GM23338 (cell line): ENCODE data around the gene C1orf21. TPM values are rescaled to one million over a fixed set of nuclear protein-coding genes. Genes with fewer than 3 reads are reported as not detected.

Experiments used
- ATAC-seq: fragments of 200-7000 bp; cut with Tn5 transposase; 3 replicates; pipeline ENCODE4 v1.9.1; 2020
- DNase-seq: peaks from one replicate; pipeline ENCODE4 v3.0.0-alpha.2; 2015; ENCODE audit warnings: low spot score
- H2AFZ ChIP-seq: fragments of 200-600 bp; sonication (generic); 2 replicates; pipeline ENCODE4 v1.8.0; 2016; ENCODE audit warnings: antibody characterized with exemption, mild to moderate bottlenecking, moderate library complexity
- H3F3A ChIP-seq: fragments of 200-600 bp; sonication (generic); replicated peaks from 2 replicates; pipeline ENCODE4 v1.8.0; 2017; ENCODE audit warnings: antibody characterized with exemption, mixed run types, low read depth
- H3K27ac ChIP-seq: fragments of 200-600 bp; sonication (generic); 2 replicates; pipeline ENCODE4 v1.6.1; 2016; ENCODE audit warnings: low read depth
- H3K27me3 ChIP-seq: fragments of 200-600 bp; sonication (generic); 2 replicates; pipeline ENCODE4 v1.8.0; 2016; ENCODE audit warnings: mild to moderate bottlenecking, mixed run types, moderate library complexity; ENCODE audit not compliant: insufficient read depth
- H3K36me3 ChIP-seq: fragments of 200-600 bp; sonication (generic); 2 replicates; pipeline ENCODE4 v1.8.0; 2016; ENCODE audit warnings: mild to moderate bottlenecking; ENCODE audit not compliant: insufficient read depth
- H3K4me1 ChIP-seq: fragments of 200-600 bp; sonication (generic); 2 replicates; pipeline ENCODE4 v1.8.0; 2016; ENCODE audit warnings: mild to moderate bottlenecking, moderate library complexity; ENCODE audit not compliant: insufficient read depth
- H3K4me2 ChIP-seq: fragments of 200-600 bp; sonication (generic); 2 replicates; pipeline ENCODE4 v1.7.1; 2017; ENCODE audit warnings: mixed run types
- H3K4me3 ChIP-seq: fragments of 200-600 bp; sonication (generic); 2 replicates; pipeline ENCODE4 v1.6.1; 2016; ENCODE audit warnings: mixed run types
- H3K79me2 ChIP-seq: fragments of 200-600 bp; sonication (generic); replicated peaks from 2 replicates; pipeline ENCODE4 v1.8.0; 2017; ENCODE audit warnings: mild to moderate bottlenecking; ENCODE audit not compliant: insufficient read depth
- H3K9me2 ChIP-seq: fragments of 200-600 bp; sonication (generic); 2 replicates; pipeline ENCODE4 v1.8.0; 2017; ENCODE audit not compliant: insufficient read depth
- H4K20me1 ChIP-seq: fragments of 200-600 bp; sonication (generic); replicated peaks from 2 replicates; pipeline ENCODE4 v1.8.0; 2017; ENCODE audit warnings: mild to moderate bottlenecking; ENCODE audit not compliant: insufficient read depth
- H3K27ac Mint-ChIP-seq: 2 replicates; pipeline ENCODE4 v1.8.0; 2020; ENCODE audit warnings: inconsistent platforms, mild to moderate bottlenecking, moderate library complexity, mixed read lengths
- H3K27me3 Mint-ChIP-seq: 3 replicates; pipeline ENCODE4 v1.8.0; 2022; ENCODE audit warnings: low read depth, mild to moderate bottlenecking, moderate library complexity, mixed read lengths, inconsistent platforms; ENCODE audit not compliant: insufficient read depth, poor library complexity
- H3K36me3 Mint-ChIP-seq: 3 replicates; pipeline ENCODE4 v1.8.0; 2021; ENCODE audit warnings: low read depth, mild to moderate bottlenecking, inconsistent platforms, moderate library complexity, mixed read lengths
- H3K4me1 Mint-ChIP-seq: 3 replicates; pipeline ENCODE4 v1.8.0; 2020; ENCODE audit warnings: mild to moderate bottlenecking, inconsistent platforms, mixed read lengths
- H3K4me3 Mint-ChIP-seq: 3 replicates; pipeline ENCODE4 v1.8.0; 2021; ENCODE audit warnings: moderate library complexity, mild to moderate bottlenecking, inconsistent platforms, mixed read lengths
- H3K9me3 Mint-ChIP-seq: 3 replicates; pipeline ENCODE4 v1.8.0; 2020; ENCODE audit warnings: moderate library complexity, mild to moderate bottlenecking, inconsistent platforms, mixed read lengths
- EZH2 ChIP-seq: fragments of 200-600 bp; sonication (generic); IDR thresholded peaks from one replicate; pipeline ENCODE4 v1.8.0; 2017; ENCODE audit warnings: antibody characterized with exemption, mild to moderate bottlenecking, low read depth; ENCODE audit not compliant: unreplicated experiment
- EZH2phosphoT487 ChIP-seq: fragments of 200-600 bp; sonication (generic); IDR thresholded peaks from one replicate; pipeline ENCODE4 v1.8.1; 2018; ENCODE audit warnings: antibody characterized with exemption; ENCODE audit not compliant: unreplicated experiment
- NANOG ChIP-seq: IDR thresholded peaks from 2 replicates; pipeline ENCODE4 v1.6.1; 2016; ENCODE audit warnings: antibody characterized with exemption, borderline replicate concordance
- POLR2AphosphoS5 ChIP-seq: IDR thresholded peaks from 2 replicates; pipeline ENCODE4 v1.6.1; 2016; ENCODE audit warnings: antibody characterized with exemption, low read depth
- STAT1 ChIP-seq: IDR thresholded peaks from one replicate; pipeline ENCODE4 v1.6.1; 2016; ENCODE audit warnings: antibody characterized with exemption; ENCODE audit not compliant: unreplicated experiment
- ZNF331 ChIP-seq: fragments of 250-450 bp; sonication (Bioruptor Pico); IDR thresholded peaks from 2 replicates; pipeline ENCODE4 v1.5.0; 2020; ENCODE audit warnings: low read depth, mild to moderate bottlenecking, moderate library complexity
- polyA plus RNA-seq: library from polyadenylated mRNA; unstranded; fragments of >200 nt; fragmentation: Nextera tagmentation; extraction: Ambion mirVana; gene quantifications from 2 replicates; pipeline ENCODE4 v1.2.1, GENCODE V29; 2016
- total RNA-seq: library from RNA; depleted of rRNA; stranded (reverse); fragments of >200 nt; shearing (Covaris generic); gene quantifications from 2 replicates; pipeline ENCODE4 v1.2.3, GENCODE V29; 2014
- TF ChIP-seq, protein P1 (sequence below): fragments of 250-450 bp; sonication (Bioruptor Pico); IDR thresholded peaks from 2 replicates; pipeline ENCODE4 v1.5.0; 2020; ENCODE audit warnings: mild to moderate bottlenecking, moderate library complexity
- TF ChIP-seq, protein P2 (sequence below): IDR thresholded peaks from 2 replicates; pipeline ENCODE4 v1.6.1; 2016; ENCODE audit warnings: antibody characterized with exemption

C1orf21 gene
- total and polyA plus RNA-seq, 2 experiments from 2014 or later, result 28.0 to 40.4 TPM

DNA sequence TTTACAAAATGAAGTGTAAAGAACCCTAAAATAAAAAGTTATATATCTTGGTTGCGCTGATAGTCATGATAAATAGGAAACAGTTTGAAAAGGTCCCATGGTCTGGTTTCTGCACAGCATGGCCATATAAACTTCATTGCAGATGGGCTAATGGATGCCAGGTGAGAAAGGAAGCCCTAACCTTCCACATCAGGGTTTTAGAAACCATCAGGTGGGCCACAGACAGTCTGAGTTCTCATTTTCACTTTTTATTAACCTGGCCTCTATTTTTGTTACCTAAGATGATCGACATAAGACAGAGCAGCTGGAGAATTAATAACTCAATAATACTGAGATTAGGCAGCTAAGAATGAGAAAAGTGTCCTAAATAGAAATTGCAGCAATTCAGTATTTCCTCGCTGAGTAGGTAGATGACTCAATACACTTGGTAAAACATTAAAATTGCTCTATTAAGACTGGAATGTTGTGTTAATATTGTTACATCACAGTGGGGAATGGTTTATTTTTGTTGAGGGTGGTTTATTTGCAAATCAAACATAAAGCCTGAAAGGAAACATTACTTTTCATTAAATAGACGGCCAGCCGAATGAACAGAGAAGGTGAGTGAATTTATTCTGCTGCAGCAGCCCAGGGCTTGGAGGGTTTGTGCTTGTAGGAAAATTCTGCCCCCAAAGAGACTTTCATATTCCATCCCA, 21.1 kb downstream of the C1orf21 start (continued):
- TF ChIP-seq, protein P1, sequence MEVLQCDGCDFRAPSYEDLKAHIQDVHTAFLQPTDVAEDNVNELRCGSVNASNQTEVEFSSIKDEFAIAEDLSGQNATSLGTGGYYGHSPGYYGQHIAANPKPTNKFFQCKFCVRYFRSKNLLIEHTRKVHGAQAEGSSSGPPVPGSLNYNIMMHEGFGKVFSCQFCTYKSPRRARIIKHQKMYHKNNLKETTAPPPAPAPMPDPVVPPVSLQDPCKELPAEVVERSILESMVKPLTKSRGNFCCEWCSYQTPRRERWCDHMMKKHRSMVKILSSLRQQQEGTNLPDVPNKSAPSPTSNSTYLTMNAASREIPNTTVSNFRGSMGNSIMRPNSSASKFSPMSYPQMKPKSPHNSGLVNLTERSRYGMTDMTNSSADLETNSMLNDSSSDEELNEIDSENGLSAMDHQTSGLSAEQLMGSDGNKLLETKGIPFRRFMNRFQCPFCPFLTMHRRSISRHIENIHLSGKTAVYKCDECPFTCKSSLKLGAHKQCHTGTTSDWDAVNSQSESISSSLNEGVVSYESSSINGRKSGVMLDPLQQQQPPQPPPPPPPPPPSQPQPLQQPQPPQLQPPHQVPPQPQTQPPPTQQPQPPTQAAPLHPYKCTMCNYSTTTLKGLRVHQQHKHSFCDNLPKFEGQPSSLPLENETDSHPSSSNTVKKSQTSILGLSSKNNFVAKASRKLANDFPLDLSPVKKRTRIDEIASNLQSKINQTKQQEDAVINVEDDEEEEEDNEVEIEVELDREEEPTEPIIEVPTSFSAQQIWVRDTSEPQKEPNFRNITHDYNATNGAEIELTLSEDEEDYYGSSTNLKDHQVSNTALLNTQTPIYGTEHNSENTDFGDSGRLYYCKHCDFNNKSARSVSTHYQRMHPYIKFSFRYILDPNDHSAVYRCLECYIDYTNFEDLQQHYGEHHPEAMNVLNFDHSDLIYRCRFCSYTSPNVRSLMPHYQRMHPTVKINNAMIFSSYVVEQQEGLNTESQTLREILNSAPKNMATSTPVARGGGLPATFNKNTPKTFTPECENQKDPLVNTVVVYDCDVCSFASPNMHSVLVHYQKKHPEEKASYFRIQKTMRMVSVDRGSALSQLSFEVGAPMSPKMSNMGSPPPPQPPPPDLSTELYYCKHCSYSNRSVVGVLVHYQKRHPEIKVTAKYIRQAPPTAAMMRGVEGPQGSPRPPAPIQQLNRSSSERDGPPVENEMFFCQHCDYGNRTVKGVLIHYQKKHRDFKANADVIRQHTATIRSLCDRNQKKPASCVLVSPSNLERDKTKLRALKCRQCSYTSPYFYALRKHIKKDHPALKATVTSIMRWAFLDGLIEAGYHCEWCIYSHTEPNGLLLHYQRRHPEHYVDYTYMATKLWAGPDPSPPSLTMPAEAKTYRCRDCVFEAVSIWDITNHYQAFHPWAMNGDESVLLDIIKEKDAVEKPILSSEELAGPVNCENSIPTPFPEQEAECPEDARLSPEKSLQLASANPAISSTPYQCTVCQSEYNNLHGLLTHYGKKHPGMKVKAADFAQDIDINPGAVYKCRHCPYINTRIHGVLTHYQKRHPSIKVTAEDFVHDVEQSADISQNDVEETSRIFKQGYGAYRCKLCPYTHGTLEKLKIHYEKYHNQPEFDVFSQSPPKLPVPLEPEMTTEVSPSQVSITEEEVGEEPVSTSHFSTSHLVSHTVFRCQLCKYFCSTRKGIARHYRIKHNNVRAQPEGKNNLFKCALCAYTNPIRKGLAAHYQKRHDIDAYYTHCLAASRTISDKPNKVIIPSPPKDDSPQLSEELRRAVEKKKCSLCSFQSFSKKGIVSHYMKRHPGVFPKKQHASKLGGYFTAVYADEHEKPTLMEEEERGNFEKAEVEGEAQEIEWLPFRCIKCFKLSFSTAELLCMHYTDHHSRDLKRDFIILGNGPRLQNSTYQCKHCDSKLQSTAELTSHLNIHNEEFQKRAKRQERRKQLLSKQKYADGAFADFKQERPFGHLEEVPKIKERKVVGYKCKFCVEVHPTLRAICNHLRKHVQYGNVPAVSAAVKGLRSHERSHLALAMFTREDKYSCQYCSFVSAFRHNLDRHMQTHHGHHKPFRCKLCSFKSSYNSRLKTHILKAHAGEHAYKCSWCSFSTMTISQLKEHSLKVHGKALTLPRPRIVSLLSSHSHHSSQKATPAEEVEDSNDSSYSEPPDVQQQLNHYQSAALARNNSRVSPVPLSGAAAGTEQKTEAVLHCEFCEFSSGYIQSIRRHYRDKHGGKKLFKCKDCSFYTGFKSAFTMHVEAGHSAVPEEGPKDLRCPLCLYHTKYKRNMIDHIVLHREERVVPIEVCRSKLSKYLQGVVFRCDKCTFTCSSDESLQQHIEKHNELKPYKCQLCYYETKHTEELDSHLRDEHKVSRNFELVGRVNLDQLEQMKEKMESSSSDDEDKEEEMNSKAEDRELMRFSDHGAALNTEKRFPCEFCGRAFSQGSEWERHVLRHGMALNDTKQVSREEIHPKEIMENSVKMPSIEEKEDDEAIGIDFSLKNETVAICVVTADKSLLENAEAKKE (CRISPR knock-in tag), result no peak

DNA sequence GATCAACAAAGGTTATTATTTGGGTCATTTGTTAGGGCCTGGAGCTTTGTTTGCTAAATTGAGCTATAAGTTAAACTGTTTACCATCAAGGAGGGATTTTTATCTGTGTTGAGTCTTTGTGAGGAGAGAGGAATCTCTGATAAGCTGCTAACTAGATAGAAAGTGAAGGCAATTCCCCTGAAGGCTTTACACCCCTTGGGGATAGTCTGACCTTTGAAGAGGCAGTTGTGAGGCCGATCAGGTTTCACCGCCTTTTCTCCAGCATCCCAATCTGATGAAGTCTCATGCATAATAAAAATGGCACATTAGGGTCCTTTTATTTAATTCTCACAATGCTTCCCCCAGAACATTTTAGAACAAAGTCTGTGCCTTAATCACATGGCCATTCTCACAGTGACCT, 21.8 kb downstream of the C1orf21 start:
- Mint-ChIP-seq H3K36me3 (no peaks in the 10 kb centered on the region), H3K27me3 (no peaks in the 10 kb centered on the region), H3K27ac (peak overlapping the region; percentile 71), H3K4me1 (peaks cover 50% of the 10 kb centered on the region), H3K4me3 (no peak overlapping the region; the same call in 2 of the 3 replicates), H3K9me3 (no peaks in the 10 kb centered on the region)
- Histone ChIP-seq H3F3A (no peaks in the 10 kb centered on the region; the same call in 1 of the 2 replicates), H3K27me3 (no peaks in the 10 kb centered on the region), H3K4me1 (peaks cover 44% of the 10 kb centered on the region), H3K36me3 (no peaks in the 10 kb centered on the region), H3K27ac (peak overlapping the region; percentile 84), H3K4me2 (peak overlapping the region; percentile 66), H4K20me1 (peaks cover 9% of the 10 kb centered on the region; the same call in 1 of the 2 replicates), H3K79me2 (peaks cover 94% of the 10 kb centered on the region), H2AFZ (no peak overlapping the region), H3K9me2 (no peaks in the 10 kb centered on the region), H3K4me3 (no peak overlapping the region)
- DNase-seq, result peak; percentile 43
- peak; percentile 79 for ATAC-seq
- TF ChIP-seq, protein P2, sequence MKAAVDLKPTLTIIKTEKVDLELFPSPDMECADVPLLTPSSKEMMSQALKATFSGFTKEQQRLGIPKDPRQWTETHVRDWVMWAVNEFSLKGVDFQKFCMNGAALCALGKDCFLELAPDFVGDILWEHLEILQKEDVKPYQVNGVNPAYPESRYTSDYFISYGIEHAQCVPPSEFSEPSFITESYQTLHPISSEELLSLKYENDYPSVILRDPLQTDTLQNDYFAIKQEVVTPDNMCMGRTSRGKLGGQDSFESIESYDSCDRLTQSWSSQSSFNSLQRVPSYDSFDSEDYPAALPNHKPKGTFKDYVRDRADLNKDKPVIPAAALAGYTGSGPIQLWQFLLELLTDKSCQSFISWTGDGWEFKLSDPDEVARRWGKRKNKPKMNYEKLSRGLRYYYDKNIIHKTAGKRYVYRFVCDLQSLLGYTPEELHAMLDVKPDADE, result no peak
- TF ChIP-seq EZH2phosphoT487, result no peak
- no peak for TF ChIP-seq NANOG
- TF ChIP-seq, protein P1 (CRISPR knock-in tag), result no peak
- TF ChIP-seq EZH2, result no peak
- TF ChIP-seq ZNF331 (CRISPR knock-in tag), result no peak
- TF ChIP-seq STAT1, result no peak
- no peak for TF ChIP-seq POLR2AphosphoS5
